NCI-H345 treated with DMSO at 0.1 percent for 48 hours (cell line): ENCODE results near the gene RSPRY1.

Source experiments
- DNase-seq: peaks from one replicate; lab custom pipeline; 2025; ENCODE audit not compliant: unreplicated experiment; lab: John Stamatoyannopoulos, UW

Gene RSPRY1

GRCh38 chr16:57216968-57217367 is 30.8 kb downstream of the RSPRY1 start:
- DNase-seq: no peak

GRCh38 chr16:57223057-57223456 is 36.9 kb downstream of the RSPRY1 start:
- no peak for DNase-seq

- no peak for DNase-seq
Measured at GRCh38 chr16:57224651-57225335, 38.7 kb downstream of the RSPRY1 start.

GRCh38 chr16:57225978-57226377 is 39.8 kb downstream of the RSPRY1 start:
- no peak for DNase-seq

- no peak for DNase-seq
Measured at GRCh38 chr16:57226701-57227621, 40.8 kb downstream of the RSPRY1 start.

GRCh38 chr16:57229079-57229478 is 43.0 kb downstream of the RSPRY1 start:
- no peak for DNase-seq

GRCh38 chr16:57231821-57232350 is 45.8 kb downstream of the RSPRY1 start:
- no peak for DNase-seq

DNA sequence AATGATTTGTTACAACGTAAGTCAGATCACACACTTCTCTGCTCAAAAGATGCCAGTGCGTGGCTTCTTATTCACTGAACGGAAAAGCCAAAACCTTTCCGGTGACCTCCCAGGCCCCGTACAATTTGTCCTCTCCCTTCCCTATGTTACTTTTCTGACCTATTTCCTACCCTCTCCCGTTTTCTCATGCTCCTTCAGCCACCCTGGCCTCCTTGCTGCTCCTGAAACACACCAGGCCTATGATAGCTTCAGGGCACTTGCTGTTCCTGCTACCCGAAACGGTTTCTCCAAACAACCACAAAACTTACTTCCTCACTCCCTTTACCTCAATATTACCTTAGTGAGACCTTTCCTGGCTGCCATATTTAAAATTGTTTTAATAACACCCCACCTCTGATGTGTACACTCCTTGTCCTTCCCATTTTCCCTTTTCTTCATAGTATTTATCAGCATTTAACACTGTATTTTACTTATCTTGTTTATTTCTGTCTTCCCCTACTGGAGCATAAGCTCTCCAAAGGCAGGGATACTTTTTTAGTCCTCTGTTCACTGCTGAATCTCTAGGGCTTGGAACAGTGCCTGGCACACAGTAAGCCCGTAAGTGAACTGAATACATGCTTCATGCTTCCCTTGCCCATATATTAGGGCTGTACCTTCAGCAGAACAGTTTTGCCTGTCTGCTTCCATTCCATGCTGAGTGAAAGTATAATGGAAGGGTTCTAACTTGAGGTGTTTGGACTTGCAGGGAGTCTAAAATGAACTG is 48.0 kb downstream of the RSPRY1 start:
- no peak for DNase-seq

DNA sequence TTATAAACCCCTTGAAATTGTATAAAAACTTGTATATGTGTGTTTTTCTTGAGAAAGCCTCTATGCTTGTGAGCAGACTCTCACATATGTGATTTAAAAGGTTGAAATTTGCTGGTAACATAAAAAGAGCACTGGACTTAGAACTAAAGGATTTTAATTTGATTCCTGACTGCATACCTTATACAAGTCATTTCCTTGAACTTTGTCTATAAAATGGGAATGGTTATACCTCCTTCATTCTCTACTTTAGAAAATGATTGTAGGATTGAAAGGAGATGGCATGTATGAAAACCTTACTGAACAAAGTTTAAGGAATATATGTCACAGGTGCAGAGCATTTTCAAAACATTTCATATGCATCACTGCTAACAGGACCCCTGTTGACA is 48.6 kb downstream of the RSPRY1 start:
- DNase-seq: no peak

- peak; percentile 90 for DNase-seq
Measured at GRCh38 chr16:57235128-57236021, 49.2 kb downstream of the RSPRY1 start.

DNA sequence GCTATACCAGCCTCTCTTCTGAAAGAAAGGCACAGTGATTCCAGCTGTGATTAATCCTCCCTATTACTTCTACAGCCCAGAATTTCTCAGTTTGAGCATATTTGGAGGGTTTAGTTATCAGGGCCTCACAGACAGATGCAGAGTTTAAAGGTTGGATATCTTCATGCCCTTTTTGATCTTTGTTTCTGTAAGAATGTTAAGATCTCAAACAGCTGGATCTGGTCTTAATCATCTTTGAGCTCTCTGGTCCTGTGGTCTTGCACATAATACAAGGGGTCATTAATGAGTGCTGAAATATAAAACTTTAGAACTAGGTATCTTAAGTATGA is 49.9 kb downstream of the RSPRY1 start:
- DNase-seq: no peak

- DNase-seq: no peak
Measured at GRCh38 chr16:57238682-57239081, 52.6 kb downstream of the RSPRY1 start.

DNA sequence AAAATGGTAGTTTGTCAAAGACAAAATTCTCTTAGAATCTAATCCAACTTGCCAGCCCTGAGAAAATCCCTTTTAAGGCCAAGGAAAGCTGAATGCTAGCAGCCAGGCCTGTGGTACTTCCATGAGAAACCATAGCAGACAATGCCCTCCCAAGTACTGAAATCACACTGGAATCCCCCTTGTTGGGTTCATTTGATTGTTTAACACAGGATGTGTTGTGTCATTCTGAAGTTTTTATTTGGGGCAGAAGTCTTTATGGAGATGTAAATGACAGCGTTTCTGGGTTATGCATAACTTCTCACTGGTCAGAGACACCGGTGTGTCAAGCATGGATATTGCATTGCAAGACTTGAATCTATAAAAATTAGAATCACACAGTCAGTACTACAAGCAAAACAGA is 53.0 kb downstream of the RSPRY1 start:
- DNase-seq: no peak

- DNase-seq: no peak
Measured at GRCh38 chr16:57240851-57241250, 54.7 kb downstream of the RSPRY1 start.

DNA sequence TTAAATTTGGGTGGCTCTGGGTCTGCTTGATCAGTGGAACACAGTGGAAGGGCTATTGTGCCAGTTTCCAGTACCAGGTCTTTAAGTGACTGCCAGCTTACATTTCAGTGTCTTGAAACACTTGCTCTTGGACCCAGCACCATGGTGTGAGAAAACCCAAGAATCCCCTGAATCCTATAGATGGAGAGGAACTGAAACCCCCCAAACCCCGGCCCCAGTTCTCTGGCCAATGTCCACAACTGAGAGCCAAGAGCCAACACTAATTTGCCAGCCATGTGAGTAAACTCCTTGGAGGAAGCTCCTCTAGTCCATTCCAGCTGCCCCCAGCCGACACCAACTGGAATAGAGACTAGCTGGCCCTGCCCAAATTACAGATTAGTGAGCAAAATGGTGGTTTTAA is 56.5 kb downstream of the RSPRY1 start:
- DNase-seq: no peak

- no peak for DNase-seq
Measured at GRCh38 chr16:57244463-57244766, 58.3 kb downstream of the RSPRY1 start.

- peak; percentile 65 for DNase-seq
Measured at GRCh38 chr16:57244767-57245471, 58.8 kb downstream of the RSPRY1 start, which contains the start of gene ARL2BP. ARL2BP (plus strand) TSS chr16:57245259; CDS start chr16:57245368, 109 bp downstream.

GRCh38 chr16:57245472-57246113 is 59.5 kb downstream of the RSPRY1 start:
- DNase-seq: no peak

- DNase-seq: no peak
Measured at GRCh38 chr16:57251352-57251751, 65.2 kb downstream of the RSPRY1 start.
